CD4-positive, alpha-beta memory T cell (primary cell): ENCODE measurements around the gene TNFRSF1B. TPM values are rescaled to one million over a fixed set of nuclear protein-coding genes. Genes with fewer than 3 reads are reported as not detected.
A peak's percentile ranks its signal among the peaks of the same experiment; 100 is the strongest.

ENCODE experiments used
- CTCF ChIA-PET: fragments of 350-600 bp; sonication (Branson Sonifier 250); formaldehyde crosslinking; loops from one replicate; lab custom pipeline; 2021; ENCODE audit warnings: inconsistent platforms; ENCODE audit not compliant: partially characterized antibody; lab: Charles Lee
- POLR2A ChIA-PET: fragments of 350-600 bp; sonication (Branson Sonifier 250); formaldehyde crosslinking; loops from one replicate; lab custom pipeline; 2021; ENCODE audit not compliant: partially characterized antibody; lab: Charles Lee
- DNase-seq, 5 donors: peaks; one replicate each; pipeline versions ENCODE4 v3.0.0 to v3.0.0-alpha.2; 2020 to 2022; ENCODE audit warnings: mixed read lengths in 1 of 5
- H3K27ac ChIP-seq: one replicate; pipeline ENCODE4 v1.7.0; 2013; ENCODE audit warnings: low read depth, low read length
- H3K27me3 ChIP-seq: 2 replicates; pipeline ENCODE4 v1.7.0; 2013; ENCODE audit warnings: mild to moderate bottlenecking, low read length, moderate library complexity; ENCODE audit not compliant: insufficient read depth
- H3K36me3 ChIP-seq: 2 replicates; pipeline ENCODE4 v1.7.0; 2013; ENCODE audit warnings: mild to moderate bottlenecking, low read length, moderate library complexity; ENCODE audit not compliant: insufficient read depth
- H3K4me1 ChIP-seq: 2 replicates; pipeline ENCODE4 v1.7.0; 2013; ENCODE audit warnings: mild to moderate bottlenecking, low read length, moderate library complexity; ENCODE audit not compliant: insufficient read depth
- H3K4me3 ChIP-seq, 2 donors: one replicate each; pipeline ENCODE4 v1.7.0; 2013; ENCODE audit warnings: low read length in 2 of 2, mild to moderate bottlenecking in 1 of 2
- H3K9me3 ChIP-seq, 2 donors: one replicate each; pipeline ENCODE4 v1.7.0; 2013; ENCODE audit warnings: low read length in 2 of 2, control low read depth in 1 of 2; ENCODE audit not compliant: control insufficient read depth in 1 of 2
- H3K27ac Mint-ChIP-seq, 7 donors: one replicate each; pipeline ENCODE4 v1.8.0; 2020 to 2021; ENCODE audit warnings: mixed read lengths in 7 of 7, mild to moderate bottlenecking in 6 of 7, inconsistent platforms in 3 of 7, moderate library complexity in 3 of 7
- H3K27me3 Mint-ChIP-seq, 2 donors: one replicate each; pipeline ENCODE4 v1.8.0; 2020 to 2021; ENCODE audit warnings: mixed read lengths in 2 of 2
- H3K36me3 Mint-ChIP-seq, 2 donors: one replicate each; pipeline ENCODE4 v1.8.0; 2020 to 2021; ENCODE audit warnings: mixed read lengths in 2 of 2, inconsistent platforms in 1 of 2, mild to moderate bottlenecking in 1 of 2
- H3K4me1 Mint-ChIP-seq, 4 donors: one replicate each; pipeline ENCODE4 v1.8.0; 2020 to 2021; ENCODE audit warnings: mixed read lengths in 4 of 4, mild to moderate bottlenecking in 1 of 4
- H3K4me3 Mint-ChIP-seq, 8 donors: one replicate each; pipeline ENCODE4 v1.8.0; 2020 to 2021; ENCODE audit warnings: mixed read lengths in 8 of 8, mild to moderate bottlenecking in 7 of 8, moderate library complexity in 6 of 8, inconsistent platforms in 3 of 8
- H3K9me3 Mint-ChIP-seq, 8 donors: one replicate each; pipeline ENCODE4 v1.8.0; 2020 to 2021; ENCODE audit warnings: mixed read lengths in 8 of 8, mild to moderate bottlenecking in 5 of 8, inconsistent platforms in 3 of 8, moderate library complexity in 1 of 8
- intact Hi-C: fragments of 100-400 bp; cut with micrococcal nuclease; formaldehyde crosslinking; loops from one replicate; pipeline ENCODE4 v1.15.1; 2023
- polyA plus RNA-seq, 2 donors: library from polyadenylated mRNA; unstranded; fragments of 300-500 nt; fragmentation: Illumina TruSeq; gene quantifications; one replicate each; pipeline ENCODE4 v1.2.3, GENCODE V29; 2021
- total RNA-seq, 2 experiments: library from RNA; stranded (reverse); gene quantifications; one replicate each; pipeline ENCODE4 v1.2.3, GENCODE V29; 2021

The TNFRSF1B gene
- total and polyA plus RNA-seq, 4 experiments from 2014 or later = 111 to 201 (median 130) TPM

DNA sequence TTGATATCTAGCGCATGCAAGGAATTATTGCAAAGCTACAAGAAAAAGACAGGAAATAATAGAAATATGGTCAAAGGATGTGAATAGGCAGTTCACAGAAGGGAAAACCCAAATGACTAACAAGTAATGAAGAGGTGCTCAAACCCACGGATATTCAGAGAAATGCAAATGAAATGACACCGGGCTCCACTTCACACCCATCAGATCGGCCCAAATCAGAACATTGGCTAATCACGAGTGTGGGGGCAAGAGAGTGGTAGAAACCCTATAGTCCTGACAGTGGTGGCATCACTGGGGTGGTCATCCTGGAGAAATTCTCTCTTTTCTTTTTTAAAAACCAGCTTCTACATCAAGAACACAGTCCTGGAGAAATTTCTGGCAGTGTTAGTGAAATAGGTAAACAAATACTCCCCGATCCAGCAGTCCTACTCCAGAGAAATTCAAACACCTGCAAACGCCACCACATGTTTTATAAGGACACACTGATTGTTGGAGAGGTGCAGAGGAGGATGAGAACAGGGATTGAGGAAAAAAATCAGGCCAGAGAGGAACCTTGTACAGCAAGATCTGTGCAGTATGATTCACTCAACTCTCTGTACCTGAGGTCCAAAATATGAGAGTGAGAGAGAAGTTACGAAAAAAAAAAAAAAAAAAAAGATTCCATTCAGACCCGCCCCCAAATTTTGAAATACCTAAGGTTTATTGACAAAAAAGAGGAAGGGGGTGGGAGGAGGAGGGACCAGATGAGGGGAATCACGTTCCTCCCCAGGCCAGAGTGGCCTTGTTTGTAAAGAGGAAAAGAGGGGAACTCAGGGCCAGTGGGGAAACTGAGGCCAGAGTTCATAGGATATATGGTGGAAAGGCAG lies 9.2 kb upstream of the TNFRSF1B start:
- H3K36me3 ChIP-seq = no peaks in the 10 kb centered on the region
- H3K27ac ChIP-seq = peak overlapping the region; percentile 55
- POLR2A ChIA-PET = interaction anchor here (0.8 to 50.6 kb wide), 3 partner anchors 9 to 37 kb away, joined by 3 to 1713 read pairs (median 1713); partner anchors contain the start of gene TNFRSF1B
- H3K4me1 ChIP-seq = peaks cover 93% of the 10 kb centered on the region
- no peaks in the 10 kb centered on the region for H3K27me3 Mint-ChIP-seq
- peaks cover 0 to 4% (median 0%) of the 10 kb centered on the region in 8 donors for H3K9me3 Mint-ChIP-seq
- H3K4me3 ChIP-seq = peak overlapping the region in 1 of 2 donors; percentile 31
- peak overlapping the region; percentile 88 to 99 (median 95) for H3K27ac Mint-ChIP-seq
- peaks cover 65 to 90% (median 80%) of the 10 kb centered on the region in 4 donors for H3K4me1 Mint-ChIP-seq
- H3K4me3 Mint-ChIP-seq = peak overlapping the region; percentile 73 to 90 (median 78)
- DNase-seq = peak in 2 of 5 donors; percentile 45 to 76
- no peaks in the 10 kb centered on the region for H3K27me3 ChIP-seq
- H3K9me3 ChIP-seq = no peaks in the 10 kb centered on the region
- no peaks in the 10 kb centered on the region for H3K36me3 Mint-ChIP-seq
- CTCF ChIA-PET = interaction anchor here (0.8 to 3.9 kb wide), 7 partner anchors 9 to 32 kb away, joined by 3 to 25 read pairs (median 4); partner anchors contain the start of gene TNFRSF1B
- intact Hi-C loops = loop anchor here (1.0 to 2.0 kb wide), 2 partner anchors 7 to 15 kb away; no protein-coding TSS in a partner anchor

DNA sequence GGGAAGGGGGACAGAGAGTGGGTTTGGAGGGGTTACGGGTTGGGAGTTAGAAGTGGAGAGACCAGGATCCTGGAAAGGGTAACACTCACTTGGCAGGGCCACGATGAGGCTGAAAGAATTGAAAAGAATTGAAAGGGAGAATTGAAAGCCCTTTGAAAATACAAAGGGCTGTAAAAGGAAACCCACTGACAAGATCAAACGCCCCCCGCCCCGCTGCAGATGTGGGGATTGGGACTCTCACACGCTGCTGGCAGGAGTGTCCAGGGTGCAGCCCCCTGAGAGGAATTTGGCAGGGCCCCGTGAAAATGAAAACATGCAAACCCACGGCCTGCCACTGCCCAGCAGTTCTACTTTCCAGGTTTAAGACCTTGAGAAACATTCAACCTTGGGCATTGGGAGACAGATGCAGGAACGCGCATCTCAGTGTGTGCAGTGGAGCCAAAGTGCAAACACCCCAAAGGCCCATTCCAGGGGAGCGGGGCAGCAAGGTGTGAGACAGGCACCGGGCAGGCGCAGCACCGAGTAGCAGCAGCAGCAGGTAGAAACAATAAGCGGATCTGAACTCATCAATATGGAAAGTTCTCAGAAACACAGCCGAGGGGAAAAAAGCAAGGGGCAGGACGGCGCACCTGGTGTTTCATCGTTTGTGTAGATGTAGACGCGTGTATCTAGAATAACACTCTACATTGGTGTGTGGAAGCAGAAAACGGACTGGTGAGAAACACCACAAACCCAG lies 8.3 kb upstream of the TNFRSF1B start:
- peaks cover 0 to 4% (median 0%) of the 10 kb centered on the region in 8 donors for H3K9me3 Mint-ChIP-seq
- Histone ChIP-seq H3K9me3 (no peaks in the 10 kb centered on the region), H3K4me1 (peaks cover 93% of the 10 kb centered on the region), H3K27me3 (no peaks in the 10 kb centered on the region), H3K36me3 (no peaks in the 10 kb centered on the region), H3K4me3 (peak overlapping the region; percentile 20 to 23), H3K27ac (peak overlapping the region; percentile 55)
- ChIA-PET POLR2A (interaction anchor here (1.5 to 50.6 kb wide), 4 partner anchors 8 to 52 kb away, joined by 3 to 1713 read pairs (median 888); partner anchors contain the start of gene TNFRSF1B), CTCF (interaction anchor here (1.8 to 2.4 kb wide), 2 partner anchors 10 kb away, joined by 4 to 7 read pairs; no protein-coding TSS in a partner anchor)
- H3K4me3 Mint-ChIP-seq = peak overlapping the region; percentile 53 to 90 (median 78)
- H3K4me1 Mint-ChIP-seq = peaks cover 63 to 90% (median 79%) of the 10 kb centered on the region in 4 donors
- peak overlapping the region; percentile 88 to 99 (median 95) for H3K27ac Mint-ChIP-seq
- no peaks in the 10 kb centered on the region for H3K36me3 Mint-ChIP-seq
- DNase-seq = peak in 1 of 5 donors; percentile 62
- H3K27me3 Mint-ChIP-seq = no peaks in the 10 kb centered on the region
- intact Hi-C loops = loop anchor here (1.0 to 2.0 kb wide), 2 partner anchors 8 to 14 kb away; no protein-coding TSS in a partner anchor

GRCh38 chr1:12159816-12160215 lies 7.0 kb upstream of the TNFRSF1B start:
- peak; percentile 47 to 89 (median 59) for DNase-seq
- H3K27ac Mint-ChIP-seq = peak overlapping the region; percentile 88 to 100 (median 97)
- no peak overlapping the region for H3K4me3 ChIP-seq
- H3K27me3 Mint-ChIP-seq = no peaks in the 10 kb centered on the region
- H3K27ac ChIP-seq = no peak overlapping the region
- peaks cover 0 to 4% (median 0%) of the 10 kb centered on the region in 8 donors for H3K9me3 Mint-ChIP-seq
- H3K9me3 ChIP-seq = no peaks in the 10 kb centered on the region
- intact Hi-C loops = loop anchor here (2.0 kb wide), 1 partner anchor 13 kb away; no protein-coding TSS in a partner anchor
- POLR2A ChIA-PET = interaction anchor here (1.4 to 50.6 kb wide), 5 partner anchors 12 to 252 kb away, joined by 3 to 1713 read pairs (median 63); no protein-coding TSS in a partner anchor
- peaks cover 97% of the 10 kb centered on the region for H3K4me1 ChIP-seq
- H3K36me3 Mint-ChIP-seq = no peaks in the 10 kb centered on the region
- H3K36me3 ChIP-seq = no peaks in the 10 kb centered on the region
- peak overlapping the region in 6 of 8 donors; percentile 56 to 80 (median 66) for H3K4me3 Mint-ChIP-seq
- H3K27me3 ChIP-seq = no peaks in the 10 kb centered on the region
- peaks cover 63 to 97% (median 81%) of the 10 kb centered on the region in 4 donors for H3K4me1 Mint-ChIP-seq
- CTCF ChIA-PET = interaction anchor here (0.7 to 4.9 kb wide), 6 partner anchors 9 to 35 kb away, joined by 3 to 25 read pairs (median 6); no protein-coding TSS in a partner anchor

DNA sequence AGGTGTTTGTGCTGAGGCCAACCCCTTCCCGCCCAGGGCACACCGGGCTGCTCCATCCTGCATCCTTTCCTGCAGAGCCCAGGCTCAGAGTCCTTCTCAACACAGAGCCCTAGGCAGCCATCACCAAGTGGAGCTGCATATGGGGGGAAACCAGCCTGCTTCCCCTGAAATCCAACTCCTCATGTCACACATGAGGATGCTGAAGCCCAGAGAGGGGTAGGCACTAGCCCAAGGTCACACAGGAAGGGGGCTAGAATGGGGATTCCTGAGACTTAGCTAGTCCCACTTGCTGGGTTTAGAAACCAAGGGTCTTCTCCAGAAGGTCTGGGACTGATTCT lies 5.5 kb upstream of the TNFRSF1B start:
- Histone ChIP-seq H3K36me3 (no peaks in the 10 kb centered on the region), H3K27me3 (no peaks in the 10 kb centered on the region), H3K9me3 (no peaks in the 10 kb centered on the region), H3K27ac (peak overlapping the region; percentile 65), H3K4me1 (peaks cover 97% of the 10 kb centered on the region), H3K4me3 (no peak overlapping the region)
- peak overlapping the region; percentile 91 to 100 (median 96) for H3K27ac Mint-ChIP-seq
- peaks cover 0 to 4% (median 0%) of the 10 kb centered on the region in 8 donors for H3K9me3 Mint-ChIP-seq
- CTCF ChIA-PET = interaction anchor here (1.2 to 4.9 kb wide), 6 partner anchors 8 to 48 kb away, joined by 3 to 25 read pairs (median 8); no protein-coding TSS in a partner anchor
- peaks cover 0 to under 1% of the 10 kb centered on the region in 2 donors for H3K36me3 Mint-ChIP-seq
- POLR2A ChIA-PET = interaction anchor here (1.3 to 50.6 kb wide), 7 partner anchors 11 to 458 kb away, joined by 3 to 1713 read pairs (median 26); no protein-coding TSS in a partner anchor
- no peak for DNase-seq
- H3K4me3 Mint-ChIP-seq = peak overlapping the region in 7 of 8 donors; percentile 72 to 90 (median 78)
- H3K27me3 Mint-ChIP-seq = no peaks in the 10 kb centered on the region
- H3K4me1 Mint-ChIP-seq = peaks cover 55 to 89% (median 73%) of the 10 kb centered on the region in 4 donors
- intact Hi-C loops = loop anchor here (1.0 kb wide), 1 partner anchor 17 kb away; no protein-coding TSS in a partner anchor

DNA sequence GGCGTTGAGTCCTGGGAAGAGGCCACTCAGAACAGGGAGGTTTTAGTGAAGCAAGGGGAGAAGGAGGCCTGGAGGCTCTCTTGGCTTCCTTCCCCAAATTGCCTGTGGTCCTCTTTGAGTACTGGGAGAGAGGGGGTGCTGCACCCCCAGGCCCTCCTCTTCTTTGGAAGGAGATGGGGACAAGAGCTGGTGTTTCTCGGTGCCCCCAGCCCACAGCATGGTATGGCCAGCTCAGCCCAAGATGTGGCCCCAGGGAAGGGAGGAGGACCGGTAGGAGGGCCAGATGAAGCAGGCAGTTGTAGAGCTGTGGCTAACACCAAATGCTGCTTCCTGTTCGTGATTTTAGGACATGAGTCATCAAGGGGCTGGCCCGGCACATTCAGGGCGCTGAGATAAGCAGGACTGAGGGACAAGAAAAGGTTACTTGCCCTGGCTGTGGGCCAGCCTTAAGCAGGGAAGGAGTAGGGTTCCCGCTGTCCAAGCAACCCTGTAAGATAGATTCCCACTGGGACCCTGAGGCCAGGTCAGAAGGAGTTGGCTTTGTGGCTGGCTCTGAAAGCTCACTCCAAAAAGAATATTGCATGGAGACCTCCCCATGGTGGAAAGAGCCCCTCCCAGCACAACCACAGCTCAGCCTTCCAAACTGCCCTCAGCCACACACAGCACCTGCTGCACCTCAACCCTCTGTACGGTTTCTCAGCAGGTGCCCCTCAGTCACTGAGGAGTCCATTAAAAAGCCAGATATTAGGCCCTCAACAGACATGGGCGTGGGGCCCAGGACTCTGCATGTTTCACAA lies 4.9 kb upstream of the TNFRSF1B start:
- Histone ChIP-seq H3K4me3 (peak overlapping the region in 1 of 2 donors; percentile 38), H3K4me1 (peaks cover 92% of the 10 kb centered on the region), H3K9me3 (no peaks in the 10 kb centered on the region), H3K27me3 (no peaks in the 10 kb centered on the region), H3K27ac (peak overlapping the region; percentile 65), H3K36me3 (no peaks in the 10 kb centered on the region)
- intact Hi-C loops = loop anchor here (1.0 kb wide), 2 partner anchors 11 to 16 kb away; no protein-coding TSS in a partner anchor
- Mint-ChIP-seq H3K27ac (peak overlapping the region; percentile 91 to 100 (median 96)), H3K9me3 (peaks cover 0 to 4% (median 0%) of the 10 kb centered on the region in 8 donors), H3K4me3 (peak overlapping the region; percentile 24 to 90 (median 76)), H3K27me3 (no peaks in the 10 kb centered on the region), H3K4me1 (peaks cover 53 to 87% (median 71%) of the 10 kb centered on the region in 4 donors), H3K36me3 (peaks cover 0 to 3% of the 10 kb centered on the region in 2 donors)
- peak; percentile 70 to 93 (median 71) for DNase-seq
- POLR2A ChIA-PET = interaction anchor here (0.8 to 50.6 kb wide), 9 partner anchors 10 to 457 kb away, joined by 3 to 1713 read pairs (median 4); no protein-coding TSS in a partner anchor
- CTCF ChIA-PET = interaction anchor here (1.2 to 4.9 kb wide), 7 partner anchors 12 to 49 kb away, joined by 3 to 25 read pairs (median 8); no protein-coding TSS in a partner anchor
